RWPE1 (cell line): Measurements from ENCODE around the gene FKBP1B.

ENCODE experiments used
- CTCF ChIA-PET: fragments of 350-600 bp; sonication (Branson Sonifier 250); formaldehyde crosslinking; extraction: SDS; loops from one replicate; lab custom pipeline; 2021; lab: Yijun Ruan, JAX
- POLR2A ChIA-PET: fragments of 400-600 bp; formaldehyde crosslinking; extraction: SDS; loops from one replicate; lab custom pipeline; 2020; ENCODE audit warnings: antibody characterized with exemption; ENCODE audit not compliant: low non-redundant PET; lab: Yijun Ruan, JAX
- DNase-seq: peaks from one replicate; pipeline ENCODE4 v3.0.0; 2012; ENCODE audit warnings: low spot score
- H3K27ac ChIP-seq: fragments of 450-650 bp; 2 replicates; pipeline ENCODE4 v1.5.1; 2017
- TF ChIP-seq, protein P1 (sequence below): fragments of 450-650 bp; conservative IDR thresholded peaks from 2 replicates; pipeline ENCODE4 v1.5.1; 2017; ENCODE audit warnings: low read depth, mild to moderate bottlenecking

The FKBP1B gene

GRCh38 chr2:24058564-24059271, 9.2 kb downstream of the FKBP1B start:
- no peak for DNase-seq
- no peak overlapping the region for H3K27ac ChIP-seq
- TF ChIP-seq, protein P1, sequence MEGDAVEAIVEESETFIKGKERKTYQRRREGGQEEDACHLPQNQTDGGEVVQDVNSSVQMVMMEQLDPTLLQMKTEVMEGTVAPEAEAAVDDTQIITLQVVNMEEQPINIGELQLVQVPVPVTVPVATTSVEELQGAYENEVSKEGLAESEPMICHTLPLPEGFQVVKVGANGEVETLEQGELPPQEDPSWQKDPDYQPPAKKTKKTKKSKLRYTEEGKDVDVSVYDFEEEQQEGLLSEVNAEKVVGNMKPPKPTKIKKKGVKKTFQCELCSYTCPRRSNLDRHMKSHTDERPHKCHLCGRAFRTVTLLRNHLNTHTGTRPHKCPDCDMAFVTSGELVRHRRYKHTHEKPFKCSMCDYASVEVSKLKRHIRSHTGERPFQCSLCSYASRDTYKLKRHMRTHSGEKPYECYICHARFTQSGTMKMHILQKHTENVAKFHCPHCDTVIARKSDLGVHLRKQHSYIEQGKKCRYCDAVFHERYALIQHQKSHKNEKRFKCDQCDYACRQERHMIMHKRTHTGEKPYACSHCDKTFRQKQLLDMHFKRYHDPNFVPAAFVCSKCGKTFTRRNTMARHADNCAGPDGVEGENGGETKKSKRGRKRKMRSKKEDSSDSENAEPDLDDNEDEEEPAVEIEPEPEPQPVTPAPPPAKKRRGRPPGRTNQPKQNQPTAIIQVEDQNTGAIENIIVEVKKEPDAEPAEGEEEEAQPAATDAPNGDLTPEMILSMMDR = no peak
- ChIA-PET CTCF (no interaction called here), POLR2A (no interaction called here)

- no peak overlapping the region for H3K27ac ChIP-seq
- TF ChIP-seq, protein P1 = no peak
- ChIA-PET CTCF (interaction anchor here (0.6 kb wide), 1 partner anchor 274 kb away, joined by 5 read pairs; no protein-coding TSS in a partner anchor), POLR2A (no interaction called here)
- DNase-seq = no peak
Measured at GRCh38 chr2:24065341-24065740, 15.8 kb downstream of the FKBP1B start.

GRCh38 chr2:24072259-24072658, 22.7 kb downstream of the FKBP1B start:
- POLR2A ChIA-PET = no interaction called here
- CTCF ChIA-PET = no interaction called here

GRCh38 chr2:24073816-24074215, 24.3 kb downstream of the FKBP1B start:
- ChIA-PET POLR2A (no interaction called here), CTCF (no interaction called here)
- TF ChIP-seq, protein P1 = no peak
- DNase-seq = no peak
- no peak overlapping the region for H3K27ac ChIP-seq

More at GRCh38 chr2:24072259-24072658, 22.7 kb downstream of the FKBP1B start:
- DNase-seq = no peak
- TF ChIP-seq, protein P1 = no peak
- H3K27ac ChIP-seq = no peak overlapping the region

GRCh38 chr2:24075259-24075658, 25.7 kb downstream of the FKBP1B start:
- ChIA-PET CTCF (no interaction called here), POLR2A (no interaction called here)
- no peak for DNase-seq
- no peak overlapping the region for H3K27ac ChIP-seq
- TF ChIP-seq, protein P1 = no peak

DNA sequence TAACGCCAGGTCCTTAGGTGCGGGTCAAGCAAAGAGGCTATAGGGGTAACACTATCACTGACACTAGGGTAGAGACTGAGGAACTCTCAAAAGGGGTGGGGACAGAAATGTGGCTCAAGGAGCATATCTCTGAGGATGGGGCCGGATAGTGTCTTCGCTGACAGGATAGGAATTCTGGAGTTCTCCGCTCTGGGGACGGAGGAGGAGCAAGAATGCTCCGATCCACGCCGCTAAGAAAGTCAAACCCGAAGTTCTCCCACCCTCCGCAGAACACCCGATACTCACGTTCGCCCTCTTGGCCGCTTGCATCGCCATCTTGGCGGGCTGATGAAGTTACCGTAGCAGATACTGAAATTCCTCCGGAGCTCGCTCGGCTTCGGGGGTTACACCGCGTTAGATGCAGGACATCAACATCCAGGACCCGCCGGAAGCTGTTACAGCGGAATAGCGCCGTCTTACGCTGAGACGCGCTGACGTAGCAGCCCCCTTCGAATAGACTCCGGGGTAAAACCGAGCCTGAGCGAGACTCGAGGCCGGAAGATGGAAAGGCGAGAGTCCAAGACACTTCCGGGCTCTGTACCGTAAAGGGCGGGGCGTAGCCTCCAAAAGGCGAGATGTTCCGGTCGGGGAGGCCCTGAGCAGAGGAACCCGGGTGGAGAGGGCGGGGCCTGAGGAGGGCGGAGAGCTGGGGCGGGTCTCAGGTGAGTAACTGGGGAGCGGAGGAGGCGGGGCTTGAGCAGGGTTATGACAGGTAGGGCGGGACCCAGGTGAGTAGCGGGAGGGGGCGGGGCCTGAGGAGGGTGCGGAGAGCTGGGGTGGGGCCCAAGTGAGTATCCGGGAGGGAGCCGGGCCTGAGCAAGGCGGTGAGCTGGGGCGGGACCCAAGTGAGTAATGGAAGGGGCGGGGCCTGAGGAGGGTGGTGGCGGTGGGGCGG, 26.6 kb downstream of the FKBP1B start, which contains the start of gene SF3B6:
Gene SF3B6, minus strand, starts transcription at position 412 of the 934 bp plus-strand sequence. Its CDS starts 97 bp downstream, at position 315.
- peak within 1 kb of the TSS; percentile 90 for H3K27ac ChIP-seq
- peak; percentile 97 for DNase-seq
- TF ChIP-seq, protein P1 = no peak
- ChIA-PET POLR2A (interaction anchor here (0.5 to 1.0 kb wide), 3 partner anchors 30 to 149 kb away, joined by 3 to 6 read pairs (median 3); partner anchors contain the start of gene ATAD2B), CTCF (interaction anchor here (0.6 to 1.6 kb wide), 3 partner anchors 97 to 150 kb away, joined by 3 to 5 read pairs (median 4); partner anchors contain the start of gene ATAD2B)
